Measurements from ENCODE around the gene BIRC7. TPM values are rescaled to one million over a fixed set of nuclear protein-coding genes. Genes with fewer than 3 reads are reported as not detected.

Gene BIRC7
- total RNA-seq, 2 experiments from 2014 or later: 0.42 TPM; not detected in 1

GRCh38 chr20:63208346-63208909, 27.3 kb upstream of the BIRC7 start:
- intact Hi-C loops (cut with micrococcal nuclease; ENCODE audit: unreplicated experiment): no loop called here
- no TSS peak for BruUV-seq (replicated peaks)
- Histone ChIP-seq H3K9me2 (ENCODE audit: insufficient read depth, low read length) (no peaks in the 10 kb centered on the region), H3K4me3 (ENCODE audit: low read depth, low read length, poor library complexity, severe bottlenecking) (no peak overlapping the region), H3K36me3 (ENCODE audit: insufficient read depth, low read length) (peaks cover 95% of the 10 kb centered on the region), H3K27ac (ENCODE audit: low read depth, low read length, poor library complexity, severe bottlenecking) (no peak overlapping the region), H3K79me2 (ENCODE audit: insufficient read depth, low read depth, low read length) (peaks cover 64% of the 10 kb centered on the region), H3K9me3 (ENCODE audit: low read length) (no peaks in the 10 kb centered on the region), H2AFZ (ENCODE audit: low read length) (no peak overlapping the region), H3K4me2 (ENCODE audit: low read length) (no peak overlapping the region), H4K20me1 (ENCODE audit: insufficient read depth, low read length) (peaks cover 31% of the 10 kb centered on the region), H3K4me1 (ENCODE audit: insufficient read depth, low read length, poor library complexity, severe bottlenecking) (no peaks in the 10 kb centered on the region)
- DNase-seq (ENCODE audit: low spot score): no peak
- ChIA-PET CTCF (ENCODE audit: unreplicated experiment) (no interaction called here), POLR2A (no interaction called here)
- TF ChIP-seq EZH2phosphoT487 (IDR thresholded peaks at IDR 0.05; ENCODE audit: borderline replicate concordance, low read depth, low read length): no peak
- TF ChIP-seq, protein P1, sequence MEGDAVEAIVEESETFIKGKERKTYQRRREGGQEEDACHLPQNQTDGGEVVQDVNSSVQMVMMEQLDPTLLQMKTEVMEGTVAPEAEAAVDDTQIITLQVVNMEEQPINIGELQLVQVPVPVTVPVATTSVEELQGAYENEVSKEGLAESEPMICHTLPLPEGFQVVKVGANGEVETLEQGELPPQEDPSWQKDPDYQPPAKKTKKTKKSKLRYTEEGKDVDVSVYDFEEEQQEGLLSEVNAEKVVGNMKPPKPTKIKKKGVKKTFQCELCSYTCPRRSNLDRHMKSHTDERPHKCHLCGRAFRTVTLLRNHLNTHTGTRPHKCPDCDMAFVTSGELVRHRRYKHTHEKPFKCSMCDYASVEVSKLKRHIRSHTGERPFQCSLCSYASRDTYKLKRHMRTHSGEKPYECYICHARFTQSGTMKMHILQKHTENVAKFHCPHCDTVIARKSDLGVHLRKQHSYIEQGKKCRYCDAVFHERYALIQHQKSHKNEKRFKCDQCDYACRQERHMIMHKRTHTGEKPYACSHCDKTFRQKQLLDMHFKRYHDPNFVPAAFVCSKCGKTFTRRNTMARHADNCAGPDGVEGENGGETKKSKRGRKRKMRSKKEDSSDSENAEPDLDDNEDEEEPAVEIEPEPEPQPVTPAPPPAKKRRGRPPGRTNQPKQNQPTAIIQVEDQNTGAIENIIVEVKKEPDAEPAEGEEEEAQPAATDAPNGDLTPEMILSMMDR (conservative IDR thresholded peaks at IDR 0.05; ENCODE audit: low read length): no peak

GRCh38 chr20:63210011-63210605, 25.6 kb upstream of the BIRC7 start:
- Histone ChIP-seq H3K27ac (ENCODE audit: low read depth, low read length, poor library complexity, severe bottlenecking) (no peak overlapping the region), H3K79me2 (ENCODE audit: insufficient read depth, low read depth, low read length) (peaks cover 81% of the 10 kb centered on the region)
- CTCF ChIA-PET (ENCODE audit: unreplicated experiment): no interaction called here

GRCh38 chr20:63212393-63212730, 23.3 kb upstream of the BIRC7 start:
- Histone ChIP-seq H2AFZ (ENCODE audit: low read length) (no peak overlapping the region), H3K27ac (ENCODE audit: low read depth, low read length, poor library complexity, severe bottlenecking) (no peak overlapping the region), H3K36me3 (ENCODE audit: insufficient read depth, low read length) (peaks cover 83% of the 10 kb centered on the region), H3K79me2 (ENCODE audit: insufficient read depth, low read depth, low read length) (peaks cover 82% of the 10 kb centered on the region), H3K4me2 (ENCODE audit: low read length) (no peak overlapping the region), H4K20me1 (ENCODE audit: insufficient read depth, low read length) (peaks cover 44% of the 10 kb centered on the region), H3K9me2 (ENCODE audit: insufficient read depth, low read length) (no peaks in the 10 kb centered on the region), H3K4me1 (ENCODE audit: insufficient read depth, low read length, poor library complexity, severe bottlenecking) (peaks cover 21% of the 10 kb centered on the region), H3K4me3 (ENCODE audit: low read depth, low read length, poor library complexity, severe bottlenecking) (no peak overlapping the region), H3K9me3 (ENCODE audit: low read length) (no peaks in the 10 kb centered on the region)
- CTCF ChIA-PET (ENCODE audit: unreplicated experiment): no interaction called here
- POLR2A ChIA-PET: no interaction called here
- no TSS peak for BruUV-seq (replicated peaks)
- intact Hi-C loops (cut with micrococcal nuclease; ENCODE audit: unreplicated experiment): no loop called here
- DNase-seq (ENCODE audit: low spot score): no peak
- no peak for TF ChIP-seq EZH2phosphoT487 (IDR thresholded peaks at IDR 0.05; ENCODE audit: borderline replicate concordance, low read depth, low read length)
- TF ChIP-seq, protein P1 (conservative IDR thresholded peaks at IDR 0.05; ENCODE audit: low read length): no peak

More at GRCh38 chr20:63210011-63210605, 25.6 kb upstream of the BIRC7 start:
- no peaks in the 10 kb centered on the region for H3K9me3 ChIP-seq (ENCODE audit: low read length)
- DNase-seq (ENCODE audit: low spot score): no peak
- no peaks in the 10 kb centered on the region for H3K9me2 ChIP-seq (ENCODE audit: insufficient read depth, low read length)
- no TSS peak for BruUV-seq (replicated peaks)
- H2AFZ ChIP-seq (ENCODE audit: low read length): no peak overlapping the region
- TF ChIP-seq, protein P1 (conservative IDR thresholded peaks at IDR 0.05; ENCODE audit: low read length): no peak
- TF ChIP-seq EZH2phosphoT487 (IDR thresholded peaks at IDR 0.05; ENCODE audit: borderline replicate concordance, low read depth, low read length): no peak
- H3K4me2 ChIP-seq (ENCODE audit: low read length): no peak overlapping the region
- no peak overlapping the region for H3K4me3 ChIP-seq (ENCODE audit: low read depth, low read length, poor library complexity, severe bottlenecking)
- peaks cover 48% of the 10 kb centered on the region for H4K20me1 ChIP-seq (ENCODE audit: insufficient read depth, low read length)
- intact Hi-C loops (cut with micrococcal nuclease; ENCODE audit: unreplicated experiment): no loop called here
- peaks cover 11% of the 10 kb centered on the region for H3K4me1 ChIP-seq (ENCODE audit: insufficient read depth, low read length, poor library complexity, severe bottlenecking)
- H3K36me3 ChIP-seq (ENCODE audit: insufficient read depth, low read length): peaks cover 95% of the 10 kb centered on the region
- POLR2A ChIA-PET: no interaction called here

Measured in OCI-LY7 (cell line).